Measurements from ENCODE around the gene NANOS3.

NANOS3 gene

DNA sequence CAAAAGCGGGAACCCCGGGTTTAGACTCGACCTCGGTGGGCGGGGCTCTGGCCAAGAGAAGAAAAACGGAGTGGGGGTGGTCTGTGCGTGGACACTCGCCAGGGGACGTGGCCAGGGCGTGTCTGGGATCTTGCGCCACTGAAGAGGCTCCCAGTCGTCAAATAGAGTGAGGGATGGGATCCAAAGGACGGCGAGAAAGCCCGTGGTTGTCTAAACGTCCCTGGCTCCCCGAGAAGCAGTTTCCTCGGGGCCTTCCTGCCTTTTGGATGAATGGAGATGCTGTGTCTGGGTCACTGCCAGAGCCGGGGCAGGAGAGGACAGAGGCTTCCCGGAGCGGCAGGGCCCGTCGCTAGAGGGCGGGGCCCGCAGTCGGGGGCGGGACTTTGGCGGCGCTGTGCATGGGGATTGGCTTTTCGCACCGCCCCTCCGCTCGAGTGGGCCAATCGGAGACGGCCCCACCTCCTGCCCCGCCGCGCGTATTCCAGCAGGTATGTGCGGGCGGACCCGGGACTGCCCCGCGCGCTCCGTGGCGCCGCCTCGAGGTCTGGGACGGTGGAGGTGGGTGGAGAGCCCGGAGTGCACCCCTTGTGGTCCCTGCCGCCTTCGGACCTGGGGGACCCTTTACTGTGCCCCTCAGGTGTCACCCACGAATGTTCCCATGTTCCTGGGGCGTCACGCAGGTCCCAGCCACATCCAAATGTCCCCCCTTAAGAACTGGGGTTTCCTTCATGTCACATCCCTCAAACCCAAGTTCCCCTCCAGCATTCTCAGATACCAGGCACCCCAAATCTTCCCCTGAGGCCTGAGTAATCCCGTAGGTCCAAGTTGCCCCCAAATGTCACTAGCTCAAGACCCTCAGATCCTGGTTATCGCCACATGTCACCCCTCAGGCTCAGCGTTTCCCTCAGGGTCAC, 43.3 kb upstream of the NANOS3 start:
- TF ChIP-seq, protein P1, sequence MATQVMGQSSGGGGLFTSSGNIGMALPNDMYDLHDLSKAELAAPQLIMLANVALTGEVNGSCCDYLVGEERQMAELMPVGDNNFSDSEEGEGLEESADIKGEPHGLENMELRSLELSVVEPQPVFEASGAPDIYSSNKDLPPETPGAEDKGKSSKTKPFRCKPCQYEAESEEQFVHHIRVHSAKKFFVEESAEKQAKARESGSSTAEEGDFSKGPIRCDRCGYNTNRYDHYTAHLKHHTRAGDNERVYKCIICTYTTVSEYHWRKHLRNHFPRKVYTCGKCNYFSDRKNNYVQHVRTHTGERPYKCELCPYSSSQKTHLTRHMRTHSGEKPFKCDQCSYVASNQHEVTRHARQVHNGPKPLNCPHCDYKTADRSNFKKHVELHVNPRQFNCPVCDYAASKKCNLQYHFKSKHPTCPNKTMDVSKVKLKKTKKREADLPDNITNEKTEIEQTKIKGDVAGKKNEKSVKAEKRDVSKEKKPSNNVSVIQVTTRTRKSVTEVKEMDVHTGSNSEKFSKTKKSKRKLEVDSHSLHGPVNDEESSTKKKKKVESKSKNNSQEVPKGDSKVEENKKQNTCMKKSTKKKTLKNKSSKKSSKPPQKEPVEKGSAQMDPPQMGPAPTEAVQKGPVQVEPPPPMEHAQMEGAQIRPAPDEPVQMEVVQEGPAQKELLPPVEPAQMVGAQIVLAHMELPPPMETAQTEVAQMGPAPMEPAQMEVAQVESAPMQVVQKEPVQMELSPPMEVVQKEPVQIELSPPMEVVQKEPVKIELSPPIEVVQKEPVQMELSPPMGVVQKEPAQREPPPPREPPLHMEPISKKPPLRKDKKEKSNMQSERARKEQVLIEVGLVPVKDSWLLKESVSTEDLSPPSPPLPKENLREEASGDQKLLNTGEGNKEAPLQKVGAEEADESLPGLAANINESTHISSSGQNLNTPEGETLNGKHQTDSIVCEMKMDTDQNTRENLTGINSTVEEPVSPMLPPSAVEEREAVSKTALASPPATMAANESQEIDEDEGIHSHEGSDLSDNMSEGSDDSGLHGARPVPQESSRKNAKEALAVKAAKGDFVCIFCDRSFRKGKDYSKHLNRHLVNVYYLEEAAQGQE (IDR thresholded peaks at IDR 0.05; ENCODE audit: insufficient read depth in 1 of 2, low read depth in 2 of 2, low read length in 2 of 2) = no peak
- TF ChIP-seq POLR2AphosphoS5 (IDR thresholded peaks at IDR 0.05; ENCODE audit: low read depth, low read length) (peak; percentile 93), TAF1 (IDR thresholded peaks at IDR 0.05; ENCODE audit: borderline replicate concordance, insufficient read depth, low read length) (no peak), SIN3A (IDR thresholded peaks at IDR 0.05; ENCODE audit: borderline replicate concordance, insufficient read depth, low read length) (peak; percentile 76; the same call in 1 of the 2 replicates), FOXP2 (optimal IDR thresholded peaks at IDR 0.05; ENCODE audit: borderline replicate concordance, extremely low read depth, extremely low read length, insufficient read depth) (peak; percentile 28)

GRCh38 chr19:13834244-13835069, 42.5 kb upstream of the NANOS3 start:
- no peak for TF ChIP-seq SIN3A (IDR thresholded peaks at IDR 0.05; ENCODE audit: borderline replicate concordance, insufficient read depth, low read length)
- no peak for TF ChIP-seq TAF1 (IDR thresholded peaks at IDR 0.05; ENCODE audit: borderline replicate concordance, insufficient read depth, low read length)
- TF ChIP-seq, protein P1 (IDR thresholded peaks at IDR 0.05; ENCODE audit: insufficient read depth in 1 of 2, low read depth in 2 of 2, low read length in 2 of 2) = no peak
- TF ChIP-seq FOXP2 (optimal IDR thresholded peaks at IDR 0.05; ENCODE audit: borderline replicate concordance, extremely low read depth, extremely low read length, insufficient read depth) = peak; percentile 35
- no peak for TF ChIP-seq POLR2AphosphoS5 (IDR thresholded peaks at IDR 0.05; ENCODE audit: low read depth, low read length)

GRCh38 chr19:13835791-13836723, 40.9 kb upstream of the NANOS3 start:
- TF ChIP-seq, protein P1 (IDR thresholded peaks at IDR 0.05; ENCODE audit: insufficient read depth in 1 of 2, low read depth in 2 of 2, low read length in 2 of 2) = no peak
- no peak for TF ChIP-seq TAF1 (IDR thresholded peaks at IDR 0.05; ENCODE audit: borderline replicate concordance, insufficient read depth, low read length)
- no peak for TF ChIP-seq FOXP2 (optimal IDR thresholded peaks at IDR 0.05; ENCODE audit: borderline replicate concordance, extremely low read depth, extremely low read length, insufficient read depth)
- no peak for TF ChIP-seq SIN3A (IDR thresholded peaks at IDR 0.05; ENCODE audit: borderline replicate concordance, insufficient read depth, low read length)

GRCh38 chr19:13838435-13839129, 38.4 kb upstream of the NANOS3 start:
- peak; percentile 69; the same call in 1 of the 2 replicates for TF ChIP-seq POLR2AphosphoS5 (IDR thresholded peaks at IDR 0.05; ENCODE audit: low read depth, low read length)
- TF ChIP-seq FOXP2 (optimal IDR thresholded peaks at IDR 0.05; ENCODE audit: borderline replicate concordance, extremely low read depth, extremely low read length, insufficient read depth) = no peak
